NCI-H446 (cell line): Measurements from ENCODE around the gene FRS3.
A peak's percentile ranks its signal among the peaks of the same experiment; 100 is the strongest.

Experiments used
- DNase-seq, 2 experiments: peaks; one replicate each; lab custom pipeline; 2025; lab: John Stamatoyannopoulos, UW

The FRS3 gene

DNA sequence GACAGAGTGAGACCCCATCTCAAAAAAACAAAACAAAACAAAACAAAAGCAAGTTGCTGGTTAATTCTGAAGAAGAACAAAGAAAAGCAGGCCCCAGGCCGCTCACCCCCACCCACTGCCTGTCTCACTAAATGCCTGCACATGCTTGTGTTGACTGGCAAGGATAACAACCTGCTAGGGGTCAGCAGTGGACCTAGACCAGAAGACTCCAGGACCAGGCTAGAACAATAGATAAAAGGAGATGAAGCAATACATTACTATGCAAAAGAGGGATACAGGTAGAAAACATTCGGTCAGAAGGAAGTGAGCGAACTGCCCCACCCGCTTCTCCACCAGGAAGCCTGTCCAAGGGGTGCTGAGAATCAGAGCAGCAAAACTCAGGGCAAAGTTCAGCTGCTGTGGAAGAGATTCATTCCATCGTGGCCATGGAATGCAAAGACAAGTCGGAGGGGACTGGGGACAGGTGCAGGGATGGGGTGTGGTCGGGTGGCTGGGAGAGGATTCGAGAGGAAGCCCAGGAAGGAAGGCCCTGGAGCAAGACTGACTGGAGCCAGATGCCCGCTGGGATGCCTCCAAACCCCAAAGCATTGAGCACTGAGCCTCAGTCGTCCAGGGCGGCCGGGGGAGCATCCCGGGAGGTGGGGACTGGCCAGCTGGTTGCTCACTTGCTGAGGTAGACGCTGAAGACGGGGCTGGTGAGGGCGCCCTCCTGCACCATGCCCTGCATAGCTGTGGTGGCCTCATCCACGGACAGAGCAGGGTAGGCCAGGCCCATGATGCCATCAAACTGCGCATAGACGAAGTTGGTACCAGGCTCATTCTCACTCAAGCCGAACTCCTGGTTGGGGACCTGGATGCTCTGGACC, 37.8 kb downstream of the FRS3 start:
- no peak for DNase-seq

DNA sequence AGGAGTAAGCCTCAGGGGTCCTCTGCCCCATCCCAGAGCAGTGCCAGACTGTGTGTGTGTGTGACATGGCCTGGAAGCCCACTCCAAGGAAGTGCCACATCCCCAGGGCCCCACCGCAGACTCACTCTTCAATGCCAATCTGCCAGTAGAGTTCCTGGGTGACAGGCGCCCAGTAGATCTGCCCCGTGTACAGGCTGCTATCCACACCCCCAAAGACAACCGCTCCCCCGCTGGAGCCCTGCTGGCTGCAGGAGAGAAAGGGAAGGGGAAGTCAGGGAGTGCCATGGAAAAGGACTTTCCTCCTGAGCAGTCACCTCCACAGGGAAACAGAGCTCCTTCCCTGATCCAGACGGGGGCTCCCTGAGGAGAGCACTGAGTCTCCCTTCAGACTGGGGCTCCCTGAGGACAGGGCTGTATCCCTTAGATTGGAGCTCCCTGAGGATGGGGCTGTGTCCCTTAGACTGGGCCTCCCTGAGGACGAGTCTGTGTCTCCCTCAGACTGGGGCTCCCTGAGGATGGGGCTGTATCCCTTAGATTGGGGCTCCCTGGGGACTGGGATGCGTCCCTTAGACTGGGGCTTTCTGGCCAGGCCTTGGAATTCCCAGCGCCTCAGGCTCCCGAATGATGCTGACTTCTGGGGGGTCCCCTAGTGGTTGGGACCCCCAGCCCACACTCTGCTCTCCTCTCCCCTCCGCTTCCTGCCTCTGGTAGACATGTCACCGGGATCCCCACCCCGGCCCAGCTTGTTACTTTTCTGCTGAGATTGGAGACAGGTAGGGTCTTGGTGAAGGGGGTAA, 39.1 kb downstream of the FRS3 start:
- no peak for DNase-seq

DNA sequence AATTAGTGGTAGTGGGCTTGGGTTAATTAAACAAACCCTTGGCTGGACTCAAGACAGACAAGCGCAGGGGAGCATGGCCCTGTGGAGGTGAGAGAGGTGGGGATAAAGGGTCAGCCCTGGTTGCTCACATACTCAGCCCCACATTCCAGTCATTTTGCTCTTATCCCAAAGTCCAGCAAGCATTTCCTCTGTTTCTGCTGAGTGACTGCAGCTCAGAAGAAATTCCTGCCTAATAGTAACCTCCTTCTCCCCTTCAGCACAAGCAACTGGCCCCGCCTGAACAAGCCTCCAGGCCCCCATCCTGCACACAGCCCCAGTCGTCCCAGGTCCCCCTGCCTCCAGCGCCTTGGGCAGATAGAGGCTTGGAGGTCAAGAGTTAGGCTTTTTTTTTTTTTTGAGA, 40.7 kb downstream of the FRS3 start:
- no peak for DNase-seq

DNA sequence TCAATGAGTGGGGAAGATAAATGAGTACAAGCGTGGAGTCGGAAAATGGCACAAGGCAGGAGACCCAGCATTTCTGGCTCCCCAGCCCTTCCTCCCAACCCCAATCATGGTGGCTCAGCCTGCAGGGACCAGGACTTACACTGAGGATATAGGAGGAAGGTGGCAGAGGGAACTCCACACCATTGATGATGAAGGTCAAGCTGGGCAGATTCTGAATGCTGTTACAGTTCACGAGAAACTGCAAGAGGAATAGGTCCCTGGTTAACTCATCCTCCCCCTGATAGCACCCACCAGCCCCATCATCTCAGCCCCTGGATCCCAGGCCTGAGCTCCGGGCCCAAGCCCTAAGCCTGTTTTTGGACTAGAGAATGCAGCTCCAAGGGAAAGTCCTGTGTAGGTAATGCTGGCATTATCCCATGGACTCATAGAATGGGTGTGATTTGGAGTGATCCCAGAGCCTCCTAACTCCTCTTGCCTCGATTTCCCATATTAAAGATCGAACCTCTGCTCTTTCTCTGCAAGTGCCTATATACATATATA, 42.0 kb downstream of the FRS3 start:
- no peak for DNase-seq

DNA sequence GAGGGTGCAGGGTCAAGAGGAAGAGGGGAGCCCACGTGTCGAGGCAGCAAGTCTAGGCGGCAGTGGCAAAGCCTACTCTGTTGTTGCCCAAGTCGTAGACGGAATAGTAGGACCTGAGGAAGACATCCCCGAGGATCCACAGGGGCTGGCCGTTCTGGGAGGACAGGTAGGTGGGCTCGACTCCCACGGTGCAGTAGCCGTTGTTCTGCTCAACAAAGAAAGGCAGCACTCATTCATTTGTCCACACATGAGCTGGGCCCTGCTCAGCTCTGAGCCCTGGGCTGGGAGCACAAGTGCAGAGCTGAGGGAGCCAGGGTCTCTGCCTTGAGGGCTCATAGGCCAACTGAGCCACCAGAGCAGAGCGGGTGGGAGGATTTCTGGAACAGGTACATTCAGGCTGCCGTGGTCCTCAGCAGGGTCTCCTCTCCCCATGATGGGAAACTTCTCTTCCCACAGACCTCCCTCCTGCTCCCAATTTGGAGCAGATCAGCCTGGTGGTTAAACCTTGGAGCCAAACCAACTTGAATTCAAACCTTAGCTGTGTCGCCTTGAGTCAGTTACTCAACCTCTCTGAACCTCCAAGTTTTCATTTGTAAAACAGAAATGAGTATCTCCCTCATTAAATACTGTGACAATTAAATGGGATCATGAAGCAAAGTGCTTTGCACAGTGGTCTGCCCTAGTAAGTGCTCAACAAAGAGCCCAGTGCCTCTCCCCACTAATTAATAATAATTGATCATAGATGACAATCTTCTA, 42.7 kb downstream of the FRS3 start:
- no peak for DNase-seq

DNA sequence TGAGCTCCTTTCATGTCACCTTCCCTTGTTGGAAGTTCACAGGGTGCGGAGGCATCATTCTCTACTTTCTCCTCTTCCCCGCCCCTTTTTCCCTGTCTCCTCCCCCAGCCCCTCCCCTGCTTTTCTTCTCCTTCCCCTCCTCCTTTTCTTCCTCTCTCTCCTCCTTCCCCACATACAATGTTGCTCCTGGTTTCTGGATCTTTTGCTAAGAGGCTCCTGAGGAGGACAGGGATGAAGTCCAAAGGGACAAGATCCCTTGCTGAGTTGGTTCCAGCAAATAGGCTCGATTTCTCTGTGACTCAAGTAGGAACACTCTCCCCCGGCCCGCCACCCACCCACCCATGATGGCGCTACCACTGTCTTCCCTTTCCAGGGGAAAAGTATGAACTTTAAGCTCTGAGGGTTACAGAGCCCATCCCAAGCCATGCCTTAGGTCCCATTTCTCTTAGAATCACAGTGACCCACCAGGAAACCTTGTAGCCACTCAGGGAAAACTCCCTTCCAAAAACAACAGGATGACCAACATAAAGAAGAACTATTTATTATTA, 43.4 kb downstream of the FRS3 start:
- DNase-seq, result no peak

DNA sequence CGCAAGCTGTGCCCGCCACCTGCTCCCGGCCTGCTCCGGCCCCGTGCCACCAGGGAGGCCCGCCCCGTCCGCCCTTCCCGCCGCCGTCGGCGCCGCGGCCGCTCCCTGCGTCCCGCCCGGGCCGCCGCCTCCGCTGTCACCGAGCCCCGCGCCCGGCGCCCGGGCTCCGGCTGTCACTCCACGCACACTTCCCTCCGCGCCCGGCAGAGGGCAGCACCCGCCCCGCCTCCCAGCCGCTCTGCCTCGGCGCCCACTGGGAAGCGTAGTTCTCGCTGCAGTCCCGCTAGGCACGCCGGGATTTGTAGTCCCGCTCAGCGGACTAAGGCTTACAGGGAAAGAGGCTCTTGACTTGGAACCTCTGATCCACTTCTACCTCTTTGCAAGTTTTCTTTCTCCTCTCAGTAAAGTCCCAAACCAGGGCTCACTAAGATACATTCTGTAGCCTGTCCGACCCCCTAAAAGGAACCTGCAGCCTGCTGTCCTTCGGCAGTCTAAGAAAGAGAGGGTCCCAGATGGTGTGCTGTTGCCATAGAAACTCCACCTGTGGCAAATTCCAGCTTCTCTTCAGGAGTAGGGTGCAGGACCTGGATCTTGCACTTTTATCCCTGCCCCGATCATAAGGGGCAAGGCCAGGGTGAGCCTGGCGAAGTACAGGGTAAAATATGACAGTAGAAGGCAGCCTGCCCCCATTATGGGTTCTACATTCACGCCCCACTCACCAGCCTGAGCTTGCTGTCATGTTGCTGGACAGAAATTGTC, 44.1 kb downstream of the FRS3 start, which contains the start of gene TFEB:
Gene TFEB (minus strand): TSS at position 182 of the 759 bp plus-strand sequence. CDS start 44,395 bp downstream, outside the sequence.
- peak; percentile 71 to 91 for DNase-seq

DNA sequence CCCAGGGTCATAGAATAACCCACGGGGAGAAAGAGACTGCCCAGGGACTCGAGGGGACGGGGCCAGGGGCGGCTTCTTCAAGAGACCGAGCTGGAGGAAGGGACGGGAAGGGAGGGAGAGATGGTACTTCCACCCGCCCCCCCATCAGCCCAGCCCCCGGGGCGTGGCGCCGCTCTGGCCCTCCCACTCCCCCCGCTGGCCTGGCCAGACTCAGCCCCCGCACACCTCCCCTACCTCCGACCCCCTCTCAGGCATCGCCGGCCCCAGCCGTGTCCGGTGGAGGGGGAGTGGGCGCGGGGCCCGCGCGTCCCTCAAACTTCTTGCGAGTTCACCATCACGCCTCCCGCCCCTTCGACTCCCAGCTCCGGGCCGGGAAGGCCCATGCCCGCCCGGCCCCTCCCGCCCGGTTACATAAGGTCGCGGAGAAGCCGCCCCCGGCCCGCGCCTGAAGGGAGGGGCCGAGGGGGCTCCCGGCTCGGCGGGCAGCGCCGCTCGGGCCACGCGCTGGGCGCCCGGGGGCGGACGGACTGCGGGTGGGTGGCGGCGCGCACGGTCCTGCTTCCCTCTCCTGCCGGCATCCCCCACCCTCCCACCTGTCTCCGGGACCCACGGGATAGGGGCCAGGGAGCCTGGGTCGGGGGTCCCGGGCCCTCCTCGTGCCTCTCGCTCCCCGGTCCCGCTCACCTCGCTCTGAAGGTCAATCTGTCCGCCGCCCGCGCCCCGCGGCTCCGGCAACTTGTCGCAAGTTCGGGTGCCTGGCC, 44.9 kb downstream of the FRS3 start:
- DNase-seq, result peak; percentile 20 to 74

DNA sequence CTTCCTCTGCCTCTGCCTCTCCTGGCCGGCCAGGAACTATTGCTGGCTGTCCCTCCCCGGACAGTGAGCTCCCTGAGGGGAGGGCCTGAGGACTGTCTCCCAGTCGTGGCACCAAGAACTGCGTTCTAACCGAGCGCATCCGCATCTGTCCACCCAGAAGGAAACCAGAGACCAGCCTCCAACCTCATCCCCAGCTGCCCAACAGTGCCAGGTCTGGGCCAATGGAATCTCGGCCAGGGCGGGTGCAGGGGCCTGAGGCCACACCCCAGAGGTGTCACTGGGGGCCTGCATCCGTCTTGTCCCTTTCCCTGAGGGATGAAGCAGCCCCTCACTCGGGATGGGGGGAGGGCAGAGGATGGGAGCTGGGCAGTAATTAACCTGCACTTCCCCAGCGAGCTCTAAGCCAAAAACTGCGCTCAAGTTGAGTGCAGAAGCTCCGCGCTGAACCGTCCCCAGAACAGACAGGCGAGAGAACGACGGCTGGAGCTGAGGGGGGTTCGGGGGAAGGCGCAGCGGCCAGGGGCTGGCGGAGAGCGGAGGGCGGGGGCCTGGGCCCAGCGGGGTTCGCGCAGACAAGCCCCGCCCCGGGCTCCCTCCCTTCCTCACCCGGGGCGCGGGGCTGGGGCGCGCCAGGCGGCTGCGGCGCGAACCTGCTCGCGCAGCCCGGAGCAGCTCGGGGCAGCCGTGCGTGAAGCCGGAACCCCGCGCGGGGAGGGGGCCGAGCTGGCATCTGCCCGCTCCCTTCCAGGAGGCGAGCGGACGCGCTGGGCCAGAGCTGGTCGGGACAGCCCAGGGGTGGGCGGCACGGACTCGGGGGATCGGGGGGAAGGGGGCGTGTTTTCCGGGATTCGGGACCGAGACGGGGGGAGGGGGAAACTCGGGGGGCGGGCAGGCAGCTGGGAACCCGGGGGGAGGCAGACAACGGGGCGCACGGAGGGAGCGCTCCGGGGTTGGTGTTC, 45.7 kb downstream of the FRS3 start:
- DNase-seq, result peak; percentile 41 to 80

DNA sequence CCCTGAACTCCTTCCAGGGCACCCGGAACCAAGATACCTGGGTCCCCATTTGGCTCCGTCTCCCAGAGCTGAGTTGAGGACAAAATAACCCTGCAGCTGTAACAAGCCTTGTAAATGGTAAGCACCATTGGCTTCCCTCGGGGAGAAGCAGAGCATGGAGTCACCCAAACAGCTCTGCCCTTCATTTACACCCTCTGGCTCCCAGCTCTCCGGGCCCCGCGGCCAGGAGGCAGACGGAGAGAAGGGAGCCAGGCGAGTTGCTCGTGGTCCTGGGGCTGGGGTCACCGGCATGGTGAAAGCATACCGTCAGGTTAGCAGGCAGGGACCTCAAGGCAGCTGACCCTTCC, 46.4 kb downstream of the FRS3 start:
- DNase-seq, result no peak

DNA sequence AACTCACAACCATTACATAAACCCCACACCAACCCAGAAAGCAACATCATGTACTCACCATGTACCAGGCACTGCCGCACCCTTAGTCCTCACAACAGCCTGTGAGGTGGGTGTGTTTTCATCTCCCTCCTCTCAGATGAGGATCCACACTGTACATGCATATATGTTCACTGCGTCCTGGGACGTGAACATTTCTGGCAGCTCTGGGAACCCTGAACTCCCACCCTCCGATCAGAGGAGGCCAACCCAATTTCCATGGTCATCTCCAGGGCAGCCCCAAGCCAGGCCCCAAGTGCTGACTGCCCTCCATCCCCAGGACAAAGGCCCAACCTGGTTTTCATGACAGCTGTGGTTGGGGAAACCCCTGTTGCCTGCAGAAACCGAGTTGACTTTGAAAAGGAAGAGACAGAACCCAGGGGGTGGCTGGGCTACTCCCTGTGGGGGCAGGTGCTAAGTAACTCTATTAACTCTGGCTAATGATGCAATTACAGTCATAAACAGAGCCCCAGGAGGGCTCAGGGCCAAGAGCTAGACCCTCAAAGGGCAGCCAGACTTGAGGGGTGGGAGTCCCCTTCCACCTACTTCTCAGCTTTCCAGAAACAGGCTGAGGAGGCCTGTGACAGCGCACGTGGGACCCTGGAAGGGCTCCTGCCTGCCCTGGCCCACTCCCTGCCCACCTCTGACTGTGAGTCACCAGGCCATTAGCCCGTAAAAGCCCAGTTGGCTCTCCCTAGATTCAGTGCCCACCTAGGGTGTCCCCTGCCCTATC, 46.9 kb downstream of the FRS3 start:
- no peak for DNase-seq

DNA sequence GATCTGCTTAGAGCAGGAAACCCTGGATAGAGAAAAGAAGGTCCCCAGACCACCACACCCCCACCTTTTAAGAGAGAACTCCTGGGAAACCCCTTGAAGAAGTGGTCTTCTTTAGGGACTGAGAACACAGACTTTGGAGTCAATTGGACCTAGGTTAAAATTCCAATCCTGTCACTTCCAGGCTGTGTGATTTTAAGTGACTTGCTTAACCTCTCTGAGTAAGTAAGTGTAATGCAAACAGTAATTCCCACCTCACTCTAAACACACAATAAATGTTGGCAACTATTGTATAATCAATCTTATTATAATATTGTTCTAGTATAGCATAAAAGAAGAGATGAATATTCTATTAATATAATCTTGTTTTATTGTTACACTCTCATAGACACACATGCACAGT, 47.6 kb downstream of the FRS3 start:
- DNase-seq, result no peak

DNA sequence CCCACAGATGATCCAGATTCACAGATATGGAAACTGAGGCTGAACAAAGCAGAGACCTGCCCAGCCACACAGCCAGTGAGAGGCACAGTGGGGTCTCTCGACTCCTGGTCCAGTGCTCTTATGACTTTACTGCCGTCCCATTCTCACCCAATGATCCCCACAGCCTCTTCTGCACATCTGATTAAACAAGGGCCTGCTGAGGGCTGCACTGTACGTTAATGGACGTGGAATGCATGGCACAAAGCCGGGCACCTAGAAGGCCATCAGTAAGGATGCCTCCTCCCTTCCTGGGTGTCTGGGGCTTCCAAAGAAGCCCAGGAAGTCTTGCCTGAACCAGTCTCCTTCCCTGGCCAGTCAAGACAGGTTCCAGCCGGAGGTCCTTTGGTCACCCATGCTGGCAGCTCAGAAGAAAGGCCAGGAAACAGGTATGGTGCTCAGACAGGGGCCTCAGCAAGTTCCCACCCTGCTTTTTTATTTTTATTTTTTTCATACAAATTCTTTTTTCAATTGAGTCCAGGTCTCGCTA, 48.1 kb downstream of the FRS3 start:
- DNase-seq, result no peak

DNA sequence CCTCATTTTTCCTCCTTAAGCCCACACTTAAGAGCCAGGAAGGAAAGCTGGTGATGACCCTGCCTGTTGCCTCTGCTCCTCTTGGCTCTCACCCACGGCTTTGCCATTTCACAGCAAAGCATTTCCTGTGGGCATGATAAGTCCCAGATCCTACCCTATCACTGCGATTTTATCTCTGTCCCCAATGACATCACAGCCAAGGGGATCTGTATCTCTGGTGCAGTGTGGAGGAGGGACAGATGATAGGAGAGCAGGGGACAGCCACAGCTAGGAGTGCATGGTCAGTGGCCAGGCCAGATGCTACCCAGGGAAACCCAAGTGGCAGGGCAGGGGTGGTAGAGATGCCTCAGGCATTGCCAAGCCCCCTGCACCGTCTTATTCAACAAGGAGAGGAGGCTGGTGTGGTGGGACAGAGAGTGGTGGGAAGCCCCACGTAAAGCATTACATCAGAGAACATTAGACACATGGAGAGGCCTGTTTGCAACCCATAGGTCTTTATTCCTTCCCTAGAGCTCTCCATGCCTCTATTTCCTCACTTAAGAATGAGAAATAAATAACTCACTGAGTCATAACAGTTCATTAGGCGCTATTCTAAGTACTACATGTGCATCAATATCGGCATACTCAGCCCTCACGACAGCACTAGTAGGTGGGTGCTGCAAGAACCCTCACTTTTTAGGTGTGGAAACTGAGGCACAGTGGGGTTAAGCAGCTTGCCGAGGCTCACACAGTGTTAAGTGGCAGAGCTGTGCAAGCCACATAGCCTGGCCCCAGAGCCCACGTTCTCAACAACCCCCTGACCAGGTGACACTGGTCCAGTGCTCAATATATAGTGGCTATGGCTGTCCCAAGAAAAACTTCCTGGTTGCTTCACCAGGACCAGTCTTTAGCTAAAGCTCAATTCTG, 48.9 kb downstream of the FRS3 start:
- no peak for DNase-seq

DNA sequence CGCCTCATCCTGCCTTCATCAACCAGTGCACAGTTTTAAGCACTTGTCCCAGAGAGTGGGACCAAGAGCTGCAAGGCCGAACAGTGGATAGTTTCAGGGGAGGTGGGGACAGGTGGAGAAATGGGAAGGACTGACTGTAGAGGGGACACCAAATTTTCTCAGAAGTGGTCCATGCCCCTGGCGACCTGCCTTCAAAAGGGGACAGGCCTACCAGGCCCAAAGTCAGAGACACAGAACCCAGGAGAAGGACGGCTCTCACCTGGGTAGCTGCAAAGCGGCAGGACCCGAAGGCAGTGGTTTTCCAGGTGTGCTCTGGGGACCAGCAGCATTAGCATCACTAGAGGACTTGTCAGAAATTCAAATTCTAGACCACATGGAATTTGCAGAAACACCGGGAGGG, 50.1 kb downstream of the FRS3 start:
- DNase-seq, result no peak

DNA sequence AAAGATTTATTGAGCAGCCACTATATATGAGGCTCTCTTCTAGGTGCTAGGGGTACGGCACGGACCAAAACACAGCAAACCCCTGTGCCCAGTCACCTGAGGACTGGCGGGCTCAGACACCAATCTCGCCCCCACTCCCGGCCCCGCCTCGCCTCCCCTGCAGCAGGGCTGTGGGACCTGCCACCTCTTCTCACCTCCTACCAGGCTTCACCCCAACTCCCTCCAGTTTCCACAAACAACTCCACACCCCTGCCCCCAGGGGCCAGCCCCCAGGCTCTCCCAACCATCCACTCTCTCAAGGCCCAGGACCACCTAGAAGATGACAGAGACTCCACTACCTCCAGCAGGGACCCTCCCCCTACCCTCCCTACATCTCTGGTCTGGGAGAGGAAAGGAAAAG, 50.7 kb downstream of the FRS3 start:
- no peak for DNase-seq
